Measurements from ENCODE around the gene CERS6.

DNA sequence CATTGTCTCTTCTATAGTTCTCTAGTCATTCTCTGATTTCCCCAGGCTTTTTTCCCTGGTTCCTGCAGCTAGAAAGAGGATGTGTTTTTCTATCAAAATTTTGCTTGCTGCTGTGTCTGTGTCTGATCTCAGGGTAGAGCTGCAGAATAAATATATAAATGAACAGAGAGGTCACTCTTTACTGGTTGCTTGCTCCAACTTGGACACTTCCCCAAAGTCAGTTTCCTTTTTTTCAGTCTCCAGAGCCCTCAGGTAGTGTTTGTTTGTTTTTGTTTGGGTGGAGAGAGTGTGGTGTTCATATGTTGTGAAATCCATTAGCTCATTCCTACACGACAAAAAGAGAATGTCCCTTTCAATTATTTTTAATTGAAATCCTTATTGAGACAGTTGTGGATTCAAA is 85.8 kb downstream of the CERS6 start:
- TF ChIP-seq, protein P1, sequence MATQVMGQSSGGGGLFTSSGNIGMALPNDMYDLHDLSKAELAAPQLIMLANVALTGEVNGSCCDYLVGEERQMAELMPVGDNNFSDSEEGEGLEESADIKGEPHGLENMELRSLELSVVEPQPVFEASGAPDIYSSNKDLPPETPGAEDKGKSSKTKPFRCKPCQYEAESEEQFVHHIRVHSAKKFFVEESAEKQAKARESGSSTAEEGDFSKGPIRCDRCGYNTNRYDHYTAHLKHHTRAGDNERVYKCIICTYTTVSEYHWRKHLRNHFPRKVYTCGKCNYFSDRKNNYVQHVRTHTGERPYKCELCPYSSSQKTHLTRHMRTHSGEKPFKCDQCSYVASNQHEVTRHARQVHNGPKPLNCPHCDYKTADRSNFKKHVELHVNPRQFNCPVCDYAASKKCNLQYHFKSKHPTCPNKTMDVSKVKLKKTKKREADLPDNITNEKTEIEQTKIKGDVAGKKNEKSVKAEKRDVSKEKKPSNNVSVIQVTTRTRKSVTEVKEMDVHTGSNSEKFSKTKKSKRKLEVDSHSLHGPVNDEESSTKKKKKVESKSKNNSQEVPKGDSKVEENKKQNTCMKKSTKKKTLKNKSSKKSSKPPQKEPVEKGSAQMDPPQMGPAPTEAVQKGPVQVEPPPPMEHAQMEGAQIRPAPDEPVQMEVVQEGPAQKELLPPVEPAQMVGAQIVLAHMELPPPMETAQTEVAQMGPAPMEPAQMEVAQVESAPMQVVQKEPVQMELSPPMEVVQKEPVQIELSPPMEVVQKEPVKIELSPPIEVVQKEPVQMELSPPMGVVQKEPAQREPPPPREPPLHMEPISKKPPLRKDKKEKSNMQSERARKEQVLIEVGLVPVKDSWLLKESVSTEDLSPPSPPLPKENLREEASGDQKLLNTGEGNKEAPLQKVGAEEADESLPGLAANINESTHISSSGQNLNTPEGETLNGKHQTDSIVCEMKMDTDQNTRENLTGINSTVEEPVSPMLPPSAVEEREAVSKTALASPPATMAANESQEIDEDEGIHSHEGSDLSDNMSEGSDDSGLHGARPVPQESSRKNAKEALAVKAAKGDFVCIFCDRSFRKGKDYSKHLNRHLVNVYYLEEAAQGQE (IDR thresholded peaks at IDR 0.05; ENCODE audit: unreplicated experiment): no peak
- TF ChIP-seq, protein P2, sequence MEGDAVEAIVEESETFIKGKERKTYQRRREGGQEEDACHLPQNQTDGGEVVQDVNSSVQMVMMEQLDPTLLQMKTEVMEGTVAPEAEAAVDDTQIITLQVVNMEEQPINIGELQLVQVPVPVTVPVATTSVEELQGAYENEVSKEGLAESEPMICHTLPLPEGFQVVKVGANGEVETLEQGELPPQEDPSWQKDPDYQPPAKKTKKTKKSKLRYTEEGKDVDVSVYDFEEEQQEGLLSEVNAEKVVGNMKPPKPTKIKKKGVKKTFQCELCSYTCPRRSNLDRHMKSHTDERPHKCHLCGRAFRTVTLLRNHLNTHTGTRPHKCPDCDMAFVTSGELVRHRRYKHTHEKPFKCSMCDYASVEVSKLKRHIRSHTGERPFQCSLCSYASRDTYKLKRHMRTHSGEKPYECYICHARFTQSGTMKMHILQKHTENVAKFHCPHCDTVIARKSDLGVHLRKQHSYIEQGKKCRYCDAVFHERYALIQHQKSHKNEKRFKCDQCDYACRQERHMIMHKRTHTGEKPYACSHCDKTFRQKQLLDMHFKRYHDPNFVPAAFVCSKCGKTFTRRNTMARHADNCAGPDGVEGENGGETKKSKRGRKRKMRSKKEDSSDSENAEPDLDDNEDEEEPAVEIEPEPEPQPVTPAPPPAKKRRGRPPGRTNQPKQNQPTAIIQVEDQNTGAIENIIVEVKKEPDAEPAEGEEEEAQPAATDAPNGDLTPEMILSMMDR (conservative IDR thresholded peaks at IDR 0.05; ENCODE audit: low read depth in 2 of 2): no peak
- TF ChIP-seq POLR2AphosphoS5 (IDR thresholded peaks at IDR 0.05; ENCODE audit: low read depth): no peak
- TF ChIP-seq EZH2phosphoT487 (IDR thresholded peaks at IDR 0.05; ENCODE audit: unreplicated experiment): no peak
- no peak for TF ChIP-seq EZH2 (IDR thresholded peaks at IDR 0.05; ENCODE audit: low read depth, unreplicated experiment)
- no peak for TF ChIP-seq ZNF114 (CRISPR knock-in tag; IDR thresholded peaks at IDR 0.05)
- TF ChIP-seq JUNB (IDR thresholded peaks at IDR 0.05; ENCODE audit: unreplicated experiment): no peak
- TF ChIP-seq NANOG (IDR thresholded peaks at IDR 0.05; ENCODE audit: borderline replicate concordance): no peak
